Measurements from ENCODE around the gene POLD3.

The POLD3 gene, protein sequence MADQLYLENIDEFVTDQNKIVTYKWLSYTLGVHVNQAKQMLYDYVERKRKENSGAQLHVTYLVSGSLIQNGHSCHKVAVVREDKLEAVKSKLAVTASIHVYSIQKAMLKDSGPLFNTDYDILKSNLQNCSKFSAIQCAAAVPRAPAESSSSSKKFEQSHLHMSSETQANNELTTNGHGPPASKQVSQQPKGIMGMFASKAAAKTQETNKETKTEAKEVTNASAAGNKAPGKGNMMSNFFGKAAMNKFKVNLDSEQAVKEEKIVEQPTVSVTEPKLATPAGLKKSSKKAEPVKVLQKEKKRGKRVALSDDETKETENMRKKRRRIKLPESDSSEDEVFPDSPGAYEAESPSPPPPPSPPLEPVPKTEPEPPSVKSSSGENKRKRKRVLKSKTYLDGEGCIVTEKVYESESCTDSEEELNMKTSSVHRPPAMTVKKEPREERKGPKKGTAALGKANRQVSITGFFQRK

GRCh38 chr11:74592441-74593362 lies at the start of gene POLD3:
TSS of gene POLD3 (plus strand) at chr11:74592582. CDS start at chr11:74592659, 77 bp downstream.
- TF ChIP-seq GATA2 (IDR thresholded peaks at IDR 0.05; ENCODE audit: low read depth, low read length) (no peak), GATA3 (IDR thresholded peaks at IDR 0.05; ENCODE audit: low read depth, low read length) (no peak)

DNA sequence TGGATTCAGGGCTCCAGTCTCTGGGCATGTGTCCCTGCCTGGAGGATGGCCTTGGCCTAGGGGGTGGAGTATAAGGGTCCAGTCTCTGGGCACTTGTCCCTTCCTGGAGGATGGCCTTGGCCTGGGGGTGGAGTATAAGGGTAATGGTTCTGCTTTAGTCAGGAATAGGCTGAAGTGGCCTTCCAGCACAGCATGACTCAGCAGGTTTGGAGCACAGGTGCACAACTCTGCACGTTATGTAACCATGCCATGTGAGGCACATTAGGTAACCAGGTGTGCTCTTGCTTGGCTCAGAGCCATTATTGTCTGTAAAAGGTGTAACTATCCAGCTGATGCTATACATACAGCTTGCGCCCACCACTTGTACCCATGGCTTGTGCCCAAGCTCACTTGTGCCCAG lies 48.4 kb upstream of the POLD3 start:
- no peak for TF ChIP-seq GATA2 (IDR thresholded peaks at IDR 0.05; ENCODE audit: low read depth, low read length)
- no peak for TF ChIP-seq GATA3 (IDR thresholded peaks at IDR 0.05; ENCODE audit: low read depth, low read length)

DNA sequence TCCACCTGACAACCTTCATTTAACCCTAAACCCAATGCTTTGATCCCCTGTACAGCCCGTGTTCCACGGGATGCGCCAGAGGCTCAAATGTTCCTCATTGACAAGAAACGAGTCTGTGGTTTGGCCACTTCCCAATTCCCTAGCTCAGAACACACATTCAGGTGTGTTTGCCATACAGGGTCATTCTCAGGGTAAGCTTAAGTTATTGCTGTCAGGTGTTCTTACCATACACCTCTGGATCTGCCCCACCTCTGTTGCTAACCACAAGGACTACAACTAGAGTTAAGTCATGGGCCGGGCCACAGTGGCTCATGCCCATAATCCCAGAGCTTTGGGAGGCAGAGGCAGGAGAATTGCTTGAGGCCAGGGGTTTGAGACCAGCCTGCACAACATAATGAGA lies 45.6 kb upstream of the POLD3 start:
- no peak for TF ChIP-seq GATA3 (IDR thresholded peaks at IDR 0.05; ENCODE audit: low read depth, low read length)
- TF ChIP-seq GATA2 (IDR thresholded peaks at IDR 0.05; ENCODE audit: low read depth, low read length): no peak

- TF ChIP-seq GATA3 (IDR thresholded peaks at IDR 0.05; ENCODE audit: low read depth, low read length) (no peak), GATA2 (IDR thresholded peaks at IDR 0.05; ENCODE audit: low read depth, low read length) (no peak)
Measured at GRCh38 chr11:74550991-74551753, 41.2 kb upstream of the POLD3 start.

GRCh38 chr11:74551754-74552145 lies 40.6 kb upstream of the POLD3 start:
- TF ChIP-seq GATA2 (IDR thresholded peaks at IDR 0.05; ENCODE audit: low read depth, low read length): no peak
- TF ChIP-seq GATA3 (IDR thresholded peaks at IDR 0.05; ENCODE audit: low read depth, low read length): no peak

DNA sequence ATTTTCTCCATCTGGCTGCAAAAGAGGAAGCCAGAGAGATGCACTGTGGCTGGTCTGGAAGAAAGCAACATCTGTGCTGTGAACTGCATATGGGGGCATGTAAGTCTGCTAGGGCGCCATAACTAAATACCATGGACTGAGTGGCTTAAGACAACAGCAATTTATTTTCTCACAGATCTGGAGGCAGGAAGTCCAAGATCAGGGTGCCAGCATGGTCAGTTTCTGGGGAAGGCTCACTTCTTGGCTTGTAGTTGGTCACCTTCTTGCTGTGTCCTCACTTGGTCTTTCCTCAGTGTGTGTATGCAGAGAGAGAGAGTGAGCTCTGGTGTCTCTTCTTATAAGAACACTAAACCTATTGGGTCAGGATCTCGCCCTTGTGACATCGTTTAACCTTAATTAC lies 34.9 kb upstream of the POLD3 start:
- TF ChIP-seq GATA3 (IDR thresholded peaks at IDR 0.05; ENCODE audit: low read depth, low read length) (no peak), GATA2 (IDR thresholded peaks at IDR 0.05; ENCODE audit: low read depth, low read length) (no peak)

DNA sequence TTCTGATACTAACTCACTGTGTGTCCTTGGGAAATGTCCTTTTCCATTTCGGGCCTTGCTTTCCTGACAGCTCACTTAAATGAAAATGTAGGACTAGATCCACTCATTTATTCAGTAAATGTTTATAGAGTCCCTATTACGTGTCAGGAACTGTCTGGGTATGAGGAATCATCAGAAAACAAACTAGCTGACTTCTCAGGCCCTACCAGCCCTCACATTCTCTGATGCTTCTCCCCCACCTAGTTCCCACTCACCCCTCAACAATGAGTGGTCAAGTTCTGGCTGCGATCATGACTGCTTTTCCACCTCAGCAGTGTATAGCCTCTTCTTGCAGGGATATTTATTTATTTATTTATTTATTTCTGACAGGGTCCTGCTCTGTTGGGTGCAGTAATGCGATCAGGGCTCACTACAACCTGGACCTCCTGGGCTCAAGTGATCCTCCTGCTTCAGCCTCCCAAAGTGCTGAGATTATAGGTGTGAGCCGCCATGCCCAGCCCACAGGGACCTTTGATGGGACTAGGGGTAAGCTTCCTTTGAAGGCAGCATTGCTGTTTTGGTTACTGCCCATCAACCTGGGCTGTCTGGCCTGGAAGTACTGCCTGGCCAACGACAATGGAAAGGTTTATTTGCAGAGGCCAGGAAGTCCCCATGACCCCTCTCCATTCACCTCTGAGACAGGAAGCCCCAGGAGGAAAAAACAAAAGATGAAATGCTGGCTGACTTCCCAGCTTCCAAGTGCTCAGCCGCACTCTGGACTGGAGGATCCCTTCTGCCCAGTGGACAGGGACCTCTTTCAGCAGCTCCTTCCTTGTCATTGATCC lies 33.1 kb upstream of the POLD3 start:
- no peak for TF ChIP-seq GATA3 (IDR thresholded peaks at IDR 0.05; ENCODE audit: low read depth, low read length)
- TF ChIP-seq GATA2 (IDR thresholded peaks at IDR 0.05; ENCODE audit: low read depth, low read length): no peak

GRCh38 chr11:74559934-74560309 lies 32.5 kb upstream of the POLD3 start:
- no peak for TF ChIP-seq GATA3 (IDR thresholded peaks at IDR 0.05; ENCODE audit: low read depth, low read length)
- TF ChIP-seq GATA2 (IDR thresholded peaks at IDR 0.05; ENCODE audit: low read depth, low read length): no peak

GRCh38 chr11:74566146-74566960 lies 26.0 kb upstream of the POLD3 start:
- no peak for TF ChIP-seq GATA2 (IDR thresholded peaks at IDR 0.05; ENCODE audit: low read depth, low read length)
- no peak for TF ChIP-seq GATA3 (IDR thresholded peaks at IDR 0.05; ENCODE audit: low read depth, low read length)

- no peak for TF ChIP-seq GATA2 (IDR thresholded peaks at IDR 0.05; ENCODE audit: low read depth, low read length)
- no peak for TF ChIP-seq GATA3 (IDR thresholded peaks at IDR 0.05; ENCODE audit: low read depth, low read length)
Measured at GRCh38 chr11:74568028-74568427, 24.4 kb upstream of the POLD3 start.

DNA sequence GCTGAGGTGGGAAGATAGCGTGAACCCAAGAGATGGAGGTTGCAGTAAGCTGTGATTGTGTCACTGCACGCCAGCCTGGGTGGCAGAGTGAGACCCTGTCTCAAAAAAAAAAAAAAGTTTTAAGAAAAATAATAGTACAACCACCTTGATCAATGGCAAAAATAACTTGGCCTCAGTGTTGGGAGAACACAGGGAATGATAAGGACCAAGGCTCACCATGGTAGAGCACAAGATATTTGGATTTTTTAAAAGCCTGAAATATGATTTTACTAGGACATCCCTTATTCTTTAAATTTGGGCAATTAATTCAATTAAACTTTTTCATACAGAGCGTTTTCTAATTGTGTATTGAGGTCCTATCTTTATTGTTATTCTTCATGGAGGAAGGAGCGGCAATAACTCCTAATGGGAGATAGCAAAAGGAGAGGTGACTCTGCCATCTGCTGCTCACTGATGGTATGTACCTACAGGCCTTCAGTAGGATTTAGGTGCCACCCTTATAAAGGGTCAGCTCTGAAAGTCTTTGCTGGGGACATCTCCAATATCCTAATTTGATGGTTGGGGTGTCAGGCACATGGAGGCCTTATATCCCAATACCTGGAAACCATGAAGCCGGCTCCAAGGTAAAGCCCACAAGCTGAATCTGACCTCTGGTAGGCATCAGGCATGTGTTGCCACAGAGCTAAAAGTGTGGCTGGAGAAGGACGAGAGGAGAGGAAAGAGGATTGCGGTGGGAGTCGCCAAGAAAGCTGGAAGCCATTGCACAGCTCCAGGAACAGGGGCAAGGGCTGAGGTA lies 21.9 kb upstream of the POLD3 start:
- TF ChIP-seq GATA3 (IDR thresholded peaks at IDR 0.05; ENCODE audit: low read depth, low read length) (no peak), GATA2 (IDR thresholded peaks at IDR 0.05; ENCODE audit: low read depth, low read length) (no peak)

GRCh38 chr11:74571062-74571399 lies 21.4 kb upstream of the POLD3 start:
- TF ChIP-seq GATA2 (IDR thresholded peaks at IDR 0.05; ENCODE audit: low read depth, low read length) (no peak), GATA3 (IDR thresholded peaks at IDR 0.05; ENCODE audit: low read depth, low read length) (no peak)
